Activated CD4-positive, alpha-beta T cell treated with anti-CD3 and anti-CD28 coated beads for 36 hours (primary cell): ENCODE results near the gene NOL4L. TPM values are rescaled to one million over a fixed set of nuclear protein-coding genes. Genes with fewer than 3 reads are reported as not detected.

Experiments used
- ATAC-seq: fragments of 200-7000 bp; cut with Tn5 transposase; one replicate; pipeline ENCODE4 v1.10.0; 2021; ENCODE audit warnings: mild to moderate bottlenecking, moderate library complexity
- CTCF ChIA-PET: fragments of 350-600 bp; sonication (Branson Sonifier 250); formaldehyde crosslinking; loops from one replicate; lab custom pipeline; 2021; ENCODE audit warnings: antibody characterized with exemption; lab: Charles Lee
- POLR2A ChIA-PET: fragments of 350-600 bp; sonication (Branson Sonifier 250); formaldehyde crosslinking; loops from one replicate; lab custom pipeline; 2021; ENCODE audit warnings: antibody characterized with exemption, inconsistent platforms; lab: Charles Lee
- DNase-seq: peaks from one replicate; pipeline ENCODE4 v3.0.0-alpha.2; 2020
- H3K27ac Mint-ChIP-seq: one replicate; pipeline ENCODE4 v1.8.0; 2021; ENCODE audit warnings: mixed read lengths
- H3K27me3 Mint-ChIP-seq: one replicate; pipeline ENCODE4 v1.8.0; 2021; ENCODE audit warnings: mixed read lengths
- H3K36me3 Mint-ChIP-seq: one replicate; pipeline ENCODE4 v1.8.0; 2021; ENCODE audit warnings: low read depth, mixed read lengths
- H3K4me1 Mint-ChIP-seq: one replicate; pipeline ENCODE4 v1.8.0; 2021; ENCODE audit warnings: mixed read lengths
- H3K4me3 Mint-ChIP-seq: one replicate; pipeline ENCODE4 v1.8.0; 2021; ENCODE audit warnings: mild to moderate bottlenecking, moderate library complexity, mixed read lengths
- H3K9me3 Mint-ChIP-seq: one replicate; pipeline ENCODE4 v1.8.0; 2021; ENCODE audit warnings: low read depth, mixed read lengths
- intact Hi-C, 2 experiments: fragments of 100-400 bp; cut with DNase I in 1 of 2; cut with micrococcal nuclease in 1 of 2; formaldehyde crosslinking; loops; one replicate each; pipeline versions ENCODE4 v1.14.2 to v1.15.1; 2022 to 2024; cut with DNase I, micrococcal nuclease
- total RNA-seq, 2 experiments: library from RNA; stranded (reverse); gene quantifications; one replicate each; pipeline ENCODE4 v1.2.3, GENCODE V29; 2021

The NOL4L gene
- total RNA-seq, 2 experiments from 2014 or later, result 17.3 to 22.0 TPM

DNA sequence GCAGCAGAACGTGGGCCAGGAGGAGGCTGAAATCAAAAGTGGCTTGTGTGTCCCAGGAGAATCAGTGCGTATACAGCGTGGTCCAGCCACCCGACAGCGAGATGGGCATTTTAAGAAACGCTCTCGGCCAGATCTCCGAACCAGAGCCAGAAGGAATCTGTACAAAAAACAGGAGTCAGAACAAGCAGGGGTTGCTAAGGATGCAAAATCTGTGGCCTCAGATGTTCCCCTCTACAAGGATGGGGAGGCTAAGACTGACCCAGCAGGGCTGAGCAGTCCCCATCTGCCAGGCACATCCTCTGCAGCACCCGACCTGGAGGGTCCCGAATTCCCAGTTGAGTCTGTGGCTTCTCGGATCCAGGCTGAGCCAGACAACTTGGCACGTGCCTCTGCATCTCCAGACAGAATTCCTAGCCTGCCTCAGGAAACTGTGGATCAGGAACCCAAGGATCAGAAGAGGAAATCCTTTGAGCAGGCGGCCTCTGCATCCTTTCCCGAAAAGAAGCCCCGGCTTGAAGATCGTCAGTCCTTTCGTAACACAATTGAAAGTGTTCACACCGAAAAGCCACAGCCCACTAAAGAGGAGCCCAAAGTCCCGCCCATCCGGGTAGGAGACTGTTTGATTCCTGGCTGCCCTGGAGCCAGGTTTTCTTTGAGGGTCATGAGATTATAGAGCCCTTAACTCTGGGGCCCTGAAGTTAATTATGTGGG, 151.7 kb downstream of the NOL4L start:
- ATAC-seq, result no peak
- no peak overlapping the region for H3K27ac Mint-ChIP-seq
- H3K27me3 Mint-ChIP-seq, result no peaks in the 10 kb centered on the region
- H3K4me1 Mint-ChIP-seq, result peaks cover 2% of the 10 kb centered on the region
- ChIA-PET CTCF (interaction anchor here (0.7 kb wide), 1 partner anchor 9 kb away, joined by 3 read pairs; no protein-coding TSS in a partner anchor), POLR2A (no interaction called here)
- H3K36me3 Mint-ChIP-seq, result peaks cover 70% of the 10 kb centered on the region
- H3K9me3 Mint-ChIP-seq, result no peaks in the 10 kb centered on the region
- no peak overlapping the region for H3K4me3 Mint-ChIP-seq
- DNase-seq, result no peak
- intact Hi-C loops, result no loop called here

DNA sequence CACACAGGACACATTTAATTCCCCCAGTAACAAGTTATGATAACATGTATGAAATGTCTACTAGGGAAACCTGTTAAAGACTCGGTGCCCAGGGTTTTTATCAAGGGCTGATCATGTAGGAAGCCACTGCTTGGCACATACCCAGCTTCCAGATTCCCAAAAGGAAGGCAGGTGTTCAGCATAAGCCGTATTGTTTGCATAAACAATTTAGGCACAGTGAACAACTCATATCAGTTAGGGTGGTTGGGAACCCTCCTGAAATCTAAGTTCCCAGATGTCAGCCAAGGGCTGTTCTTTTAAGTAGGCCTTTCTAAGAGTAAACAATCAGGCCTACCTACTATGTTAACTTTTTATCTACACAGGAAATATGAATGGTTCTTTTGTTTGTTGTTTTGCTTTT, 152.9 kb downstream of the NOL4L start:
- DNase-seq, result no peak
- peaks cover 76% of the 10 kb centered on the region for H3K36me3 Mint-ChIP-seq
- ChIA-PET POLR2A (no interaction called here), CTCF (interaction anchor here (0.6 kb wide), 1 partner anchor 201 kb away, joined by 3 read pairs; no protein-coding TSS in a partner anchor)
- H3K27ac Mint-ChIP-seq, result peak overlapping the region; percentile 0
- intact Hi-C loops, result no loop called here
- ATAC-seq, result no peak
- no peaks in the 10 kb centered on the region for H3K9me3 Mint-ChIP-seq
- H3K27me3 Mint-ChIP-seq, result no peaks in the 10 kb centered on the region
- peaks cover 1% of the 10 kb centered on the region for H3K4me1 Mint-ChIP-seq
- H3K4me3 Mint-ChIP-seq, result no peak overlapping the region

DNA sequence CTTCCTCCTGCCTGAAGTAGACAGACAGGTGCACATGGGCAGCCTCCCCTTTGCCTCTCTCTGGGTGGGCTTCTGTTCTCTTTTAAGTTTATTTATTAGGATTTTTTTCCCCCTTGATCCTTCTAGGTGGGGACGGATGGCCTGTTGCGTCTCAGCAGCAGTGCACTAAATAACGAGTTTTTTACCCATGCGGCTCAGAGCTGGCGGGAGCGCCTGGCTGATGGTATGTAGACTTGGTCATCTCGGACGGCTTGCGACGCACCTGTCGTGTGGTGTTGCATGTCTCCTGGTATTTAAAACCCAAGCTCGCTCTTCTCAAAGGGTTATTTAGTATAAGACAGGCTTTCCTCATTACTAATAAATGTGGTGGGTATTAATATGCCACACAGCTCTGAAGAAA, 153.7 kb downstream of the NOL4L start:
- Mint-ChIP-seq H3K27ac (no peak overlapping the region), H3K27me3 (no peaks in the 10 kb centered on the region), H3K9me3 (no peaks in the 10 kb centered on the region), H3K4me3 (no peak overlapping the region), H3K36me3 (peaks cover 74% of the 10 kb centered on the region), H3K4me1 (peaks cover 2% of the 10 kb centered on the region)
- intact Hi-C loops, result no loop called here
- POLR2A ChIA-PET, result interaction anchor here (0.6 kb wide), 1 partner anchor 235 kb away, joined by 5 read pairs; no protein-coding TSS in a partner anchor
- DNase-seq (no peak), ATAC-seq (no peak)
- CTCF ChIA-PET, result interaction anchor here (0.6 to 0.7 kb wide), 2 partner anchors 30 to 262 kb away, joined by 3 to 4 read pairs; no protein-coding TSS in a partner anchor

DNA sequence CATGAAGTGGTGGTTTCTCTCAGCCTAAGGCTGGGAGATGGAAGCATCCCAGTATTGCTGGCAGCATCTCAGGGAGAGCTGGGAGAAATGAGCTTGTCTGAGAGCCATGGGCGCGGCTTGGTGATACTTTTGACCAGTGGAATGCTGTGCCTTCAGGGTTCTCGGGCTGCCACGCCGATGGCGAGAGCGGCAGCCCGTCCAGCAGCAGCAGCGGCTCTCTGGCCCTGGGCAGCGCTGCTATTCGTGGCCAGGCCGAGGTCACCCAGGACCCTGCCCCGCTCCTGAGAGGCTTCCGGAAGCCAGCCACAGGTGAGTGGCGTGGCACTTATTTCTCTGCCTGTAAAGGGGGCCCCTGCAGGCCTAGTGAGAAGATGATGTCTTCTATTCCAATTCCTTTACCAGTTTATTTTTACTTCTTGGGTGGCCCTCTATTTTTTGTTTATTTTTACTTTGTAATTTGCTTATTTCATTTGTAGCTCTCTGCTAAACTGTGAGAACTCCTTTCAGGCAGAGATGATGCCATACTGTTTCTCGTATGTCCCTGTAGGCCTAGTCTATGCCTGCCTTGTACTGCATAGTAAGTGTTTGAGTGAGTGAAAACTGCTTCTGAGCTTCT, 155.3 kb downstream of the NOL4L start:
- ATAC-seq (no peak), DNase-seq (no peak)
- peaks cover 76% of the 10 kb centered on the region for H3K36me3 Mint-ChIP-seq
- POLR2A ChIA-PET, result no interaction called here
- intact Hi-C loops, result no loop called here
- no peaks in the 10 kb centered on the region for H3K9me3 Mint-ChIP-seq
- CTCF ChIA-PET, result interaction anchor here (1.1 kb wide), 1 partner anchor 13 kb away, joined by 4 read pairs; no protein-coding TSS in a partner anchor
- no peak overlapping the region for H3K27ac Mint-ChIP-seq
- H3K4me1 Mint-ChIP-seq, result peaks cover 5% of the 10 kb centered on the region
- H3K27me3 Mint-ChIP-seq, result no peaks in the 10 kb centered on the region
- H3K4me3 Mint-ChIP-seq, result no peak overlapping the region

DNA sequence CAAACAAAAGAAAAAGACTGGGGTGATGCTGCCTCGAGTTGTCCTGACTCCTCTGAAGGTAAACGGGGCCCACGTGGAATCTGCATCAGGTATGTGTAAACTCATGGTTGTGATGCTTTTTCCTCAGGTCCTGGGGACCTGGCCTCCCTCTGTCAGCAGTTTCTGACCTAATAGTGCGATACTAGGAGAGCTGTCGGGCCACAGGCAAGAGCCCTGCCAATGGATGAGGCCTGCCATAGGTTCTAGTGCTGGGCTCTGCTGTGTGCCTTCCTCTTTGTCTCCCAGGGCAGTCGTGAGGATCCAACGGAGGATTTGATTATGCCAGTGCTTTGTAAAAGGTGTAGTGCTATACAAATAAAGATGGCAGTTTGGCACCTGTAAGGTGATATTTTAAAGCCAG, 155.8 kb downstream of the NOL4L start:
- H3K27me3 Mint-ChIP-seq, result no peaks in the 10 kb centered on the region
- ATAC-seq, result no peak

DNA sequence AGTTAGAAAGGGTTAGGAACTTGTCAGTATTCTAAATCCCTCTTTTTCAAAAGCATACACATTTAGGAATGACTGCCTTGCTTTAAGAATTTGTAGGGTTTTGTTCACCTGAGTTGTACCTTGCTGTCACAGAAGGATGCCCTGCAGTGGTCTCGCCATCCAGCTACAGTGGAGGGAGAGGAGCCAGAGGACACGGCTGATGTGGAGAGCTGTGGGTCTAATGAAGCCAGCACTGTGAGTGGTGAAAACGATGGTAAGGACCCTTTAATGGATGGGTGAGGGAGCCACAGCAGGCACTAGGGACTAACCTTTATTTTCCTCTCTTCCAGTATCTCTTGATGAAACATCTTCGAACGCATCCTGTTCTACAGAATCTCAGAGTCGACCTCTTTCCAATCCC, 157.1 kb downstream of the NOL4L start:
- H3K4me3 Mint-ChIP-seq, result no peak overlapping the region
- peaks cover 62% of the 10 kb centered on the region for H3K36me3 Mint-ChIP-seq
- H3K27ac Mint-ChIP-seq, result no peak overlapping the region
- DNase-seq (no peak), ATAC-seq (no peak)
- intact Hi-C loops, result no loop called here
- CTCF ChIA-PET, result interaction anchor here (1.1 kb wide), 1 partner anchor 22 kb away, joined by 3 read pairs; no protein-coding TSS in a partner anchor
- POLR2A ChIA-PET, result no interaction called here
- no peaks in the 10 kb centered on the region for H3K9me3 Mint-ChIP-seq
- peaks cover 5% of the 10 kb centered on the region for H3K4me1 Mint-ChIP-seq
- no peaks in the 10 kb centered on the region for H3K27me3 Mint-ChIP-seq

More for the DNA sequence above, 155.8 kb downstream of the NOL4L start:
- no peaks in the 10 kb centered on the region for H3K9me3 Mint-ChIP-seq
- CTCF ChIA-PET, result interaction anchor here (0.7 to 1.1 kb wide), 2 partner anchors 12 to 14 kb away, joined by 3 to 4 read pairs; no protein-coding TSS in a partner anchor
- H3K4me3 Mint-ChIP-seq, result no peak overlapping the region
- peak overlapping the region; percentile 13 for H3K27ac Mint-ChIP-seq
- DNase-seq, result no peak
- peaks cover 5% of the 10 kb centered on the region for H3K4me1 Mint-ChIP-seq
- H3K36me3 Mint-ChIP-seq, result peaks cover 76% of the 10 kb centered on the region
- intact Hi-C loops, result no loop called here
- POLR2A ChIA-PET, result no interaction called here

DNA sequence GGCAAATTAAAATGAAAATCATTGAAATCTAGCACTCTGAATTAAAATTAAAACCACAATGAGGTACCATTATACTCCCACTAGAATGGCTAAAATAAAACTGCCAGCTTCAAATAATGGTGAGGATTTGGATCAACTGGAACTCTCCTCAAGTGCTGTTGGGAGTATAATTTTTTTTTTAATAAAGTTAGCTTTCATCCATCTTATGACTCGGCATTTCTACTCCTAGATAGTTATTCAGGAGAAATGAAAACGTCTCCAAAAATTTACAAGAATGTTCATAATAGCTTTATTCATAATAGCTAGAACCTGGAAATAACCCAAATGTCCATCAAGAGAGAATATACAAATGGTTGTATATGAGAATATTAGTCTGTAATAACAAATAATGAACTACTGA, 163.8 kb downstream of the NOL4L start:
- CTCF ChIA-PET, result interaction anchor here (0.6 to 1.5 kb wide), 3 partner anchors 10 to 89 kb away, joined by 3 to 4 read pairs (median 3); no protein-coding TSS in a partner anchor
- intact Hi-C loops, result no loop called here
- no peaks in the 10 kb centered on the region for H3K9me3 Mint-ChIP-seq

DNA sequence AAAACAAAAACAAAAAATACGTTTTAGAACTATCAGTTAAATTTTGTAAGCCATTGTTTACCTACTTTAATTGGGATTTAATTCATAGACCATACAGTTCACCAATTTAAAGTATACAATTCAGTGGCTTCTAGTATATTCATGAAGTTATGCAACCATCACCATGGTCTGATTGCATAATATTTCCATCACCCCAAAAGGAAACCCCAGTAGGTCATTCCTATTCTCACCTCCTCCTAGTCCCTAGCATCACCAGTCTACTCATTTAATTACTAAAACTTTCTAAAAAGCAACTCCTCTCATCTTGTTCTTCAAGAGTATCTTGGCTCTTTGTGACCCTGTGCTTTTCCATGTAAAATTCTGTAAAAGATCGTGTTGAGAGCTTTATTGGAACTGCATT, 166.8 kb downstream of the NOL4L start:
- CTCF ChIA-PET, result no interaction called here
- DNase-seq, result no peak
- POLR2A ChIA-PET, result no interaction called here
- no peaks in the 10 kb centered on the region for H3K27me3 Mint-ChIP-seq
- H3K36me3 Mint-ChIP-seq, result peaks cover 21% of the 10 kb centered on the region
- intact Hi-C loops, result no loop called here
- no peak overlapping the region for H3K27ac Mint-ChIP-seq
- no peak overlapping the region for H3K4me3 Mint-ChIP-seq
- H3K9me3 Mint-ChIP-seq, result no peaks in the 10 kb centered on the region
- ATAC-seq, result peak; percentile 33
- peaks cover 46% of the 10 kb centered on the region for H3K4me1 Mint-ChIP-seq

More for the DNA sequence above, 163.8 kb downstream of the NOL4L start:
- Mint-ChIP-seq H3K4me1 (peaks cover 25% of the 10 kb centered on the region), H3K4me3 (no peak overlapping the region), H3K36me3 (peaks cover 26% of the 10 kb centered on the region), H3K27ac (no peak overlapping the region), H3K27me3 (no peaks in the 10 kb centered on the region)
- POLR2A ChIA-PET, result interaction anchor here (0.6 kb wide), 1 partner anchor 81 kb away, joined by 4 read pairs; no protein-coding TSS in a partner anchor
- ATAC-seq (no peak), DNase-seq (no peak)

DNA sequence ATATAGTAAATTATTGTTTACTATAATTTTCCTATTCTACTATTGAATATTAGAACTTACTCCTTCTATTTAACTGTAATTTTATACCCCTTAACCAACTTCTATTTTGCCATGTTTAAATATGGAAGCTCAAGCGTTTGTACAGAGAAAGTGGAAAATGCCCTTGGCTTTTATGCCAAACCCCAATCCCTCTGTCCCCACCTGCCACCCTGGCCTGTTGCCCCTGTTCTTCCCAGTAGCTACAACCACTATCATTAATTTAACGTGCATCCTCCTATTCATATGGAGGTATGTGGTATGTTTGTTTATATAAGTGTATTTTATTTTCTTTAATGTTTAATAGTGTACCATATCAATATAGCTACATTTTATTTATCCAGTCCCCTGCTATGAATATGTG, 168.9 kb downstream of the NOL4L start:
- no peaks in the 10 kb centered on the region for H3K9me3 Mint-ChIP-seq
- H3K27ac Mint-ChIP-seq, result no peak overlapping the region
- ChIA-PET POLR2A (no interaction called here), CTCF (interaction anchor here (0.7 to 1.4 kb wide), 4 partner anchors 10 to 326 kb away, joined by 3 to 5 read pairs (median 4); no protein-coding TSS in a partner anchor)
- H3K27me3 Mint-ChIP-seq, result no peaks in the 10 kb centered on the region
- ATAC-seq, result no peak
- intact Hi-C loops, result no loop called here
- H3K4me3 Mint-ChIP-seq, result no peak overlapping the region
- H3K4me1 Mint-ChIP-seq, result peaks cover 61% of the 10 kb centered on the region
- no peak for DNase-seq
- peaks cover 23% of the 10 kb centered on the region for H3K36me3 Mint-ChIP-seq

DNA sequence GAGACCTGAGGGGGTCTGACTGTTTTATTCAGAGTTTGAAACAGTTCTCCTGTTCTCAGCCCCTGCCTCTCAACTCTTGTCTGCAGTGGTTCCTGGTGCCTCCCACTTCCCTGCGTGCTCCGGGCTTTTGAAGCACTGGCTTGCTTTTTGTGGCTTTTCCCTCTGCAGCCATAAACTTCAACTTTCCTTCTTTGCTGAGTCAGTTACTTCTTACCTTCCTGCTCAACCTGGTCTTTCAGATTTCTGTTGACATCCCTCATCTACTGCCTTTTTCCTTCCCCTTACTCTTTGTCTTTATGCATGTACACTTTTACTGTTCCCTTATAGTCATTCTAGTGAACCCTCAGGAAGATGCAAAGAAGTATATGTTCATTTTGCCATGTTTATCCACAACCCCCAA, 169.6 kb downstream of the NOL4L start:
- Mint-ChIP-seq H3K4me3 (no peak overlapping the region), H3K27me3 (no peaks in the 10 kb centered on the region), H3K9me3 (no peaks in the 10 kb centered on the region), H3K4me1 (peaks cover 60% of the 10 kb centered on the region), H3K27ac (peak overlapping the region; percentile 29), H3K36me3 (peaks cover 25% of the 10 kb centered on the region)
- no peak for ATAC-seq
- CTCF ChIA-PET, result interaction anchor here (0.7 to 1.1 kb wide), 2 partner anchors 68 to 327 kb away, joined by 3 read pairs; no protein-coding TSS in a partner anchor
- intact Hi-C loops, result no loop called here
- DNase-seq, result no peak
- POLR2A ChIA-PET, result no interaction called here

DNA sequence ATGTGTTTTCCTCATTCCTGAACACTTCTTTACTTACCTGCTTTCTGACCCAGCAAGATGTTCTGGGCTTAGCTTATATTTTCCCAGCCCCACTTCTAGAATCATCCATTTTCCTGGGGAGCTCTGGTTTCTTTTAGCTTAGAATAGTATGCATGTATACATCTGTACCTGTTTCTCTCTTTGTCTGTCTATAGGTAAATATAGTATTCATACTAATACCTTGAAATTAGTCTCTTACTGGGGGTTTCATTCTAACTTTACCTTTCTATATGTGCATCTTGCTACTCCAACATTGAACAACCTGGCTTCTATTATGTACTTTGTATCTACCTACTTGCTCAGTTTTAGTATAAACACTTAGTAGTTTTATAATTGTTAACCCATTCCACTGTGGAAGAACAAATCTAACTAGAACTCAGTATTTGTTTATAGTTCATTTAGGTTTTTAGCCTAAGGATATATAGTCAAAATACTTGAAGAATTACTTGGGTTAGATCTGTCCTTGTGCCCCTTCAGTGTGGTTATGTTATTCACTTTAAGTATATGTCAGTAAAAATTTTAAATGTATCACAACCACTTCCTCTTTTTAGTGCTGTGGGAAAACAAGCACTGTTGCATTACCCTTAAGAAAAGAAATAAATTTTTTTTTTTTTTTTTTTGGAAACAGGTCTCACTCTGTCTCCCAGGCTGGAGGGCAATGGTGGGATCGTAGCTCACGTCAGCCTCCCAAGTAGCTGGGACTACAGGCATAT, 173.0 kb downstream of the NOL4L start:
- Mint-ChIP-seq H3K27ac (peak overlapping the region; percentile 11), H3K27me3 (no peaks in the 10 kb centered on the region), H3K4me1 (peaks cover 64% of the 10 kb centered on the region), H3K4me3 (no peak overlapping the region), H3K9me3 (no peaks in the 10 kb centered on the region), H3K36me3 (peaks cover 33% of the 10 kb centered on the region)
- intact Hi-C loops, result no loop called here
- CTCF ChIA-PET, result interaction anchor here (0.7 to 0.9 kb wide), 2 partner anchors 9 to 532 kb away, joined by 3 read pairs; no protein-coding TSS in a partner anchor
- DNase-seq (no peak), ATAC-seq (no peak)
- POLR2A ChIA-PET, result interaction anchor here (0.6 kb wide), 1 partner anchor 21 kb away, joined by 9 read pairs; no protein-coding TSS in a partner anchor
